Gastroesophageal sphincter (tissue), 4 donors: Measurements from ENCODE around the gene CHST11. TPM values are rescaled to one million over a fixed set of nuclear protein-coding genes. Genes with fewer than 3 reads are reported as not detected.

Experiments used
- ATAC-seq: fragments of 150-250 bp; one replicate; pipeline ENCODE4 v1.9.1; 2016; ENCODE audit warnings: mild to moderate bottlenecking, moderate library complexity
- H3K27ac ChIP-seq, 4 donors: fragments of 200-600 bp; sonication (generic) in 3 of 4; 1 replicate in 3 of 4; 2 replicates in 1 of 4; pipeline ENCODE4 v1.5.1; 2016 to 2019
- H3K27me3 ChIP-seq: fragments of 200-600 bp; sonication (generic); one replicate; pipeline ENCODE4 v1.5.1; 2019
- H3K36me3 ChIP-seq, 2 donors: fragments of 200-600 bp; sonication (generic); one replicate each; pipeline ENCODE4 v1.5.1; 2019; ENCODE audit warnings: control low read depth in 1 of 2
- H3K4me1 ChIP-seq, 3 donors: fragments of 200-600 bp; sonication (generic); 1 replicate in 2 of 3; 2 replicates in 1 of 3; pipeline ENCODE4 v1.5.1; 2016 to 2019; ENCODE audit warnings: control low read depth in 2 of 3
- H3K4me3 ChIP-seq, 2 donors: fragments of 200-600 bp; sonication (generic); one replicate each; pipeline ENCODE4 v1.5.1; 2019; ENCODE audit warnings: mild to moderate bottlenecking in 1 of 2, moderate library complexity in 1 of 2
- H3K9me3 ChIP-seq, 3 donors: fragments of 200-600 bp; sonication (generic); one replicate each; pipeline ENCODE4 v1.5.1; 2017 to 2019; ENCODE audit warnings: control low read depth in 2 of 3
- EP300 ChIP-seq: sonication (generic); formaldehyde crosslinking; IDR thresholded peaks from one replicate; pipeline ENCODE4 v1.6.1; 2017; ENCODE audit warnings: antibody characterized with exemption, mild to moderate bottlenecking
- POLR2A ChIP-seq, 2 donors: fragments of 450-650 bp; IDR thresholded peaks; one replicate each; pipeline ENCODE4 v1.6.1; 2017; ENCODE audit warnings: antibody characterized with exemption in 2 of 2, mild to moderate bottlenecking in 2 of 2, moderate library complexity in 1 of 2
- POLR2AphosphoS5 ChIP-seq: sonication (generic); formaldehyde crosslinking; IDR thresholded peaks from one replicate; pipeline ENCODE4 v1.6.1; 2017; ENCODE audit warnings: antibody characterized with exemption
- WGBS, 2 donors: methylation state at CpG; one replicate each; pipeline ENCODE4 v1.1.5; 2018; ENCODE audit warnings: low coverage in 1 of 2; 5-methylcytosine and 5-hydroxymethylcytosine counted together
- total RNA-seq, 4 donors: library from RNA; depleted of rRNA; stranded (reverse); fragments of >200 nt; gene quantifications; one replicate each; pipeline ENCODE4 v1.1.0, GENCODE V29; 2016
- TF ChIP-seq, protein P1 (sequence below), 4 experiments: fragments of 200-600 bp in 2 of 4; fragments of 450-650 bp in 2 of 4; sonication (generic) in 1 of 4; IDR thresholded peaks; one replicate each; pipeline ENCODE4 v1.5.1; 2017 to 2019; ENCODE audit warnings: antibody characterized with exemption in 4 of 4, mild to moderate bottlenecking in 2 of 4, moderate library complexity in 2 of 4

The CHST11 gene
- total RNA-seq, 4 donors from 2014 or later: 4.3 to 15.6 (median 11.0) TPM

DNA sequence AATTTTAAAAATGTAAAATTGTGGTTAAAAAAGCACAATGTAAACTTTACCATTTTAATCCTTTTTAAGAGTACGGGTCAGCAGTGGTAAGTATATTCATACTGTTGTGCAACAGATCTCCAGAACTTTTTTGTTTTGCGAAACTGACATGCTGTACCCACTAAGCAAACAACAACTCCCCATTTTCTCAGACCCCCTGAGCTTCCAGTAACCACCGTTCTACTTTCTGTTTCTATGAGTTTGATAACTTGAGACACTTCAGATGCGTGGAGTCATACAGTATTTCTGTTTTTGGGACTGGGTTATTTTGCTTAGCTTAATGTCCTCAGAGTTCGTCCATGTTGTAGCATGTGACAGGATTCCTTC is 38.0 kb downstream of the CHST11 start:
- Histone ChIP-seq H3K27ac (peak overlapping the region in 1 of 4 donors; percentile 24), H3K4me1 (peaks cover 0 to 14% (median 0%) of the 10 kb centered on the region in 3 donors), H3K9me3 (no peaks in the 10 kb centered on the region), H3K4me3 (no peak overlapping the region), H3K27me3 (no peaks in the 10 kb centered on the region), H3K36me3 (no peaks in the 10 kb centered on the region)
- TF ChIP-seq EP300: no peak
- TF ChIP-seq, protein P1, sequence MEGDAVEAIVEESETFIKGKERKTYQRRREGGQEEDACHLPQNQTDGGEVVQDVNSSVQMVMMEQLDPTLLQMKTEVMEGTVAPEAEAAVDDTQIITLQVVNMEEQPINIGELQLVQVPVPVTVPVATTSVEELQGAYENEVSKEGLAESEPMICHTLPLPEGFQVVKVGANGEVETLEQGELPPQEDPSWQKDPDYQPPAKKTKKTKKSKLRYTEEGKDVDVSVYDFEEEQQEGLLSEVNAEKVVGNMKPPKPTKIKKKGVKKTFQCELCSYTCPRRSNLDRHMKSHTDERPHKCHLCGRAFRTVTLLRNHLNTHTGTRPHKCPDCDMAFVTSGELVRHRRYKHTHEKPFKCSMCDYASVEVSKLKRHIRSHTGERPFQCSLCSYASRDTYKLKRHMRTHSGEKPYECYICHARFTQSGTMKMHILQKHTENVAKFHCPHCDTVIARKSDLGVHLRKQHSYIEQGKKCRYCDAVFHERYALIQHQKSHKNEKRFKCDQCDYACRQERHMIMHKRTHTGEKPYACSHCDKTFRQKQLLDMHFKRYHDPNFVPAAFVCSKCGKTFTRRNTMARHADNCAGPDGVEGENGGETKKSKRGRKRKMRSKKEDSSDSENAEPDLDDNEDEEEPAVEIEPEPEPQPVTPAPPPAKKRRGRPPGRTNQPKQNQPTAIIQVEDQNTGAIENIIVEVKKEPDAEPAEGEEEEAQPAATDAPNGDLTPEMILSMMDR (IDR thresholded peaks at IDR 0.05): no peak
- TF ChIP-seq POLR2A (IDR thresholded peaks at IDR 0.05): no peak
- no peak for TF ChIP-seq POLR2AphosphoS5
- WGBS, 2 donors: 74 to 77% methylated on average over 5 of the region's 5 CpGs
- ATAC-seq: no peak

DNA sequence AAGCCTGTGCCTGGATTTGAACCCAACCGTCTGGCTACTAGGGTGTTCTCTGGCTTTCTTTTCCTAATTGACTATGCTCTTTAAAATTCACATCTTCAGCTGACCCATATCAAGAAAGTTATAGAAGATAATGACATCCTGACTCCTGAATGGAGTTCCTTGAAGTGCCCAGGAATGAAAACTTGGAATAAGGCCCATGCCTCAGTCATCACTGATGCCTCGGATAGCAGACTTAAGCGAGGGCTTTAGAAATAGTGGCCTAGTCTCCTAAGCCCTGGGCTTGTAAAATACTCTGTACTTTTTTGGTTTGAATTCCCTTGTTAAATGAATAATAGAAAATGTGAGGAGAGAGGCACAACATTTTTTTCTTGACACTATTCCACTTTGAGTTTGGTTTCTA is 39.0 kb downstream of the CHST11 start:
- no peak for ATAC-seq
- H3K27me3 ChIP-seq: no peaks in the 10 kb centered on the region
- 74 to 77% methylated on average over 3 of the region's 3 CpGs for WGBS, 2 donors
- TF ChIP-seq POLR2A (IDR thresholded peaks at IDR 0.05) (no peak), EP300 (no peak), POLR2AphosphoS5 (no peak)
- TF ChIP-seq, protein P1 (IDR thresholded peaks at IDR 0.05): no peak
- H3K36me3 ChIP-seq: no peaks in the 10 kb centered on the region
- no peak overlapping the region for H3K27ac ChIP-seq
- peaks cover 0 to 14% (median 0%) of the 10 kb centered on the region in 3 donors for H3K4me1 ChIP-seq
- no peak overlapping the region for H3K4me3 ChIP-seq
- H3K9me3 ChIP-seq: no peaks in the 10 kb centered on the region

DNA sequence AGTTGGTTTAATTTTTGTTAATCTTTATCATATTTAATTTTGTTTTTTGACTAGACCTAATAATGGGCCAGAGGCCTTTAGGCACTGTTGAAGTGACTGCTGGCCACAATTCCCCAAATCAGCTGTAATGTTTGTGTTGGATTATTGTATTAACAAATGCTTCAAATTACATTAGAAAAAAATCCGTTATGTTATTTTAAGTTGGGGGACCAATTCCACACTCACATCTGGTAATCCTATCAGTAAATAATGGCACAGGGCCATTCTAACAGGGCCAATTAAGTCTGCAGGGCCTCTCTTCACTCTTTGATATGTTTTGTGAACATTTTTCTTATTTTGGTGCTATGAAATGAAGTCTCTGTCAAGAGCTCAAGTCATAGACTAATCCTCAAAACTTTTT is 39.6 kb downstream of the CHST11 start:
- Histone ChIP-seq H3K4me1 (peaks cover 0 to 14% (median 0%) of the 10 kb centered on the region in 3 donors), H3K9me3 (no peaks in the 10 kb centered on the region), H3K27ac (no peak overlapping the region), H3K27me3 (no peaks in the 10 kb centered on the region), H3K36me3 (no peaks in the 10 kb centered on the region), H3K4me3 (no peak overlapping the region)
- TF ChIP-seq EP300: no peak
- TF ChIP-seq, protein P1 (IDR thresholded peaks at IDR 0.05): no peak
- TF ChIP-seq POLR2AphosphoS5: no peak
- TF ChIP-seq POLR2A (IDR thresholded peaks at IDR 0.05): no peak
- no peak for ATAC-seq
- WGBS, 2 donors: 8 to 17% methylated on average over 1 of the region's 1 CpG

DNA sequence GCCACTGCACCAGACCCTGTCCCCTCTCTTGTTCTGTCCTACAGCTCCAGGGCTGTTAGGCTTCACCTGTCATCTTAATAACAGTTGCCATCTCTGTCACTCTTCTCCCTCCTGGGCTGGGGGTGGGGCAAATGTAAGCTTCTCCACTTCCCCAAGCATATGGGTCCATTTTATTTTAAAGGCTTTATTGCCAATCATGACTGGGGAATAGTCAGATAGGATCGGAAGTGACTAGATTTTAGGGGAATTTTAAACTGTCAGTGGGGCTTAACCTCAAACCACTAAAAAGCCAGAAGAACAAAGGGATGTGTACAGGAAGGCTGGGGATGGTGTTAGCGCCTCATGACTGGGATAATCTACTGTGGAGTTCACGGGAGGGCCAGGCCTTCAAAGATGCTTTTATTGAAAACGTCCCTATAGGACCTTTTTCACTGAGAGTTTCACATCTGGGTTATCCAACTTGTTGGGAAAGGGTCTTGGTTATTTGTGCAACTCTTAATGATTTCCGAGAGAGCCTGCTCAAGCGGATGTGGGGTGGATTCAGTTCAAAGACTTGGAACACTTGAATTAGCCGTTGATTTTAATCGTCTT is 41.6 kb downstream of the CHST11 start:
- H3K9me3 ChIP-seq: no peaks in the 10 kb centered on the region
- H3K4me3 ChIP-seq: no peak overlapping the region
- TF ChIP-seq EP300 (no peak), POLR2A (IDR thresholded peaks at IDR 0.05) (no peak), POLR2AphosphoS5 (no peak)
- TF ChIP-seq, protein P1 (IDR thresholded peaks at IDR 0.05): no peak
- ATAC-seq: no peak
- WGBS, 2 donors: 84 to 97% methylated on average over 5 to 8 of the region's 8 CpGs
- H3K27ac ChIP-seq: no peak overlapping the region
- peaks cover 0 to 14% (median 0%) of the 10 kb centered on the region in 3 donors for H3K4me1 ChIP-seq
- no peaks in the 10 kb centered on the region for H3K27me3 ChIP-seq
- no peaks in the 10 kb centered on the region for H3K36me3 ChIP-seq

DNA sequence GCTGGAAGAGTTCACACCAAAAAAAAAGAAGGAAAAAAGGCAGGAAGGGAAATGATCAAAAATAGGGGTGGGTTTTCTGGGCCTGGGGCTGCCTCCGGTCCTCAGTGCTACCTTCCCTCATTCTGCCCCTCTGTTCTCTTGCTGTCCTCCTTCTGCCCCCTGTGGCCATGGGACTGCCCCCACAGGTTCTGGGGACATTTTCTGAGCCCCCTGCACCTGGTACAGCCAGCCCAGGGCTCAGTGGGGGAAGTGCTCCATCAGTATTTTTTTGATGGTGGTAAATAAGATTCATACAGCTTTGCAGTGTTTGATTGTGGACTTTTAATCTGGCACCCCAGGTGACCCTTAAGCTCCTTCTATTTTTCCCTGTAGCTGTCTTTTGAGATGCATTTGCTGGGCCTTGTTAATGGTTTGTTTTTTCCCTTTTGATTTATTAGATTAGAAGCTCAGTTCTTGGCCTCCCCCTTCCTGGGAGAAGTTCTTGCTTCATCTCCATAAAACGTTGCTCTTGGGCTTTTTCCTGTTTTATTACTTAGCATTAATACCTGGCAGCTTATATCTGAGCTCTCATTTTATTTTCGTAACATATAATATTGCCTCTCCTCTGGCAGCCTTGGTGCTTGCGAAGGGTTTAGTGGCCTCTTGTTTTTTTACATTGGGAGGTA is 43.1 kb downstream of the CHST11 start:
- no peak overlapping the region for H3K4me3 ChIP-seq
- H3K36me3 ChIP-seq: no peaks in the 10 kb centered on the region
- 64 to 76% methylated on average over 3 to 4 of the region's 4 CpGs for WGBS, 2 donors
- no peaks in the 10 kb centered on the region for H3K9me3 ChIP-seq
- H3K27ac ChIP-seq: no peak overlapping the region
- ATAC-seq: no peak
- TF ChIP-seq POLR2A (IDR thresholded peaks at IDR 0.05): no peak
- H3K4me1 ChIP-seq: peaks cover 0 to 14% (median 0%) of the 10 kb centered on the region in 3 donors
- H3K27me3 ChIP-seq: no peaks in the 10 kb centered on the region
